HUES48 (cell line): ENCODE results near the gene CFAP251.

Experiments used
- H3K27ac ChIP-seq: one replicate; pipeline ENCODE4 v1.7.0; 2013; ENCODE audit warnings: low read depth, low read length, inconsistent platforms
- H3K27me3 ChIP-seq: 2 replicates; pipeline ENCODE4 v1.6.1; 2013; ENCODE audit warnings: mild to moderate bottlenecking, low read length; ENCODE audit not compliant: control insufficient read depth, insufficient read depth
- H3K36me3 ChIP-seq: 2 replicates; pipeline ENCODE4 v1.6.1; 2013; ENCODE audit warnings: low read length; ENCODE audit not compliant: control insufficient read depth, insufficient read depth
- H3K4me1 ChIP-seq: 2 replicates; pipeline ENCODE4 v1.6.1; 2013; ENCODE audit warnings: mild to moderate bottlenecking, low read length; ENCODE audit not compliant: control insufficient read depth, insufficient read depth
- H3K4me3 ChIP-seq: 2 replicates; pipeline ENCODE4 v1.5.1; 2013; ENCODE audit warnings: mild to moderate bottlenecking, low read depth, low read length
- H3K9ac ChIP-seq: 2 replicates; pipeline ENCODE4 v1.6.1; 2013; ENCODE audit warnings: mild to moderate bottlenecking, low read depth, low read length, moderate library complexity
- H3K9me3 ChIP-seq: 2 replicates; pipeline ENCODE4 v1.6.1; 2013; ENCODE audit warnings: low read length; ENCODE audit not compliant: control insufficient read depth, insufficient read depth

The CFAP251 gene

GRCh38 chr12:121949648-121950397, 31.4 kb downstream of the CFAP251 start:
- Histone ChIP-seq H3K4me3 (no peak overlapping the region), H3K9ac (no peak overlapping the region), H3K27ac (no peak overlapping the region), H3K36me3 (no peaks in the 10 kb centered on the region), H3K4me1 (peaks cover 6% of the 10 kb centered on the region; the same call in 1 of the 2 replicates), H3K27me3 (no peaks in the 10 kb centered on the region), H3K9me3 (no peaks in the 10 kb centered on the region)

- H3K4me1 ChIP-seq = peaks cover 6% of the 10 kb centered on the region
- no peaks in the 10 kb centered on the region for H3K9me3 ChIP-seq
- no peak overlapping the region for H3K27ac ChIP-seq
- H3K27me3 ChIP-seq = no peaks in the 10 kb centered on the region
- no peak overlapping the region for H3K9ac ChIP-seq
- no peaks in the 10 kb centered on the region for H3K36me3 ChIP-seq
- H3K4me3 ChIP-seq = no peak overlapping the region
Observed at GRCh38 chr12:121953117-121953692, 34.8 kb downstream of the CFAP251 start.

GRCh38 chr12:121953695-121954094, 35.3 kb downstream of the CFAP251 start:
- Histone ChIP-seq H3K27ac (no peak overlapping the region), H3K9me3 (no peaks in the 10 kb centered on the region), H3K9ac (no peak overlapping the region), H3K4me3 (no peak overlapping the region), H3K4me1 (peaks cover 11% of the 10 kb centered on the region), H3K36me3 (no peaks in the 10 kb centered on the region), H3K27me3 (no peaks in the 10 kb centered on the region)

- Histone ChIP-seq H3K9me3 (no peaks in the 10 kb centered on the region), H3K27me3 (no peaks in the 10 kb centered on the region), H3K36me3 (no peaks in the 10 kb centered on the region), H3K4me3 (no peak overlapping the region), H3K4me1 (peaks cover 14% of the 10 kb centered on the region), H3K27ac (no peak overlapping the region), H3K9ac (no peak overlapping the region)
Observed at GRCh38 chr12:121955258-121956237, 37.2 kb downstream of the CFAP251 start.

- no peak overlapping the region for H3K27ac ChIP-seq
- H3K4me3 ChIP-seq = no peak overlapping the region
- H3K9ac ChIP-seq = no peak overlapping the region
- H3K9me3 ChIP-seq = no peaks in the 10 kb centered on the region
- peaks cover 14% of the 10 kb centered on the region for H3K4me1 ChIP-seq
- H3K27me3 ChIP-seq = no peaks in the 10 kb centered on the region
- H3K36me3 ChIP-seq = no peaks in the 10 kb centered on the region
Observed at GRCh38 chr12:121957861-121958515, 39.6 kb downstream of the CFAP251 start.

GRCh38 chr12:121958541-121959240, 40.3 kb downstream of the CFAP251 start:
- no peak overlapping the region for H3K27ac ChIP-seq
- H3K9ac ChIP-seq = no peak overlapping the region
- H3K4me1 ChIP-seq = peaks cover 14% of the 10 kb centered on the region
- no peaks in the 10 kb centered on the region for H3K9me3 ChIP-seq
- H3K4me3 ChIP-seq = no peak overlapping the region
- H3K27me3 ChIP-seq = no peaks in the 10 kb centered on the region
- no peaks in the 10 kb centered on the region for H3K36me3 ChIP-seq

GRCh38 chr12:121960541-121960940, 42.1 kb downstream of the CFAP251 start:
- Histone ChIP-seq H3K4me3 (no peak overlapping the region), H3K36me3 (no peaks in the 10 kb centered on the region)

GRCh38 chr12:121961195-121961879, 42.9 kb downstream of the CFAP251 start:
- Histone ChIP-seq H3K36me3 (no peaks in the 10 kb centered on the region), H3K9ac (no peak overlapping the region), H3K27ac (no peak overlapping the region), H3K4me3 (no peak overlapping the region), H3K27me3 (no peaks in the 10 kb centered on the region), H3K9me3 (no peaks in the 10 kb centered on the region), H3K4me1 (peaks cover 14% of the 10 kb centered on the region)

More at GRCh38 chr12:121960541-121960940, 42.1 kb downstream of the CFAP251 start:
- Histone ChIP-seq H3K27me3 (no peaks in the 10 kb centered on the region), H3K9me3 (no peaks in the 10 kb centered on the region), H3K4me1 (peaks cover 14% of the 10 kb centered on the region), H3K9ac (no peak overlapping the region), H3K27ac (no peak overlapping the region)

- Histone ChIP-seq H3K9me3 (no peaks in the 10 kb centered on the region), H3K4me1 (peaks cover 5% of the 10 kb centered on the region; the same call in 1 of the 2 replicates), H3K4me3 (no peak overlapping the region), H3K9ac (no peak overlapping the region), H3K36me3 (no peaks in the 10 kb centered on the region), H3K27ac (no peak overlapping the region), H3K27me3 (no peaks in the 10 kb centered on the region)
Observed at GRCh38 chr12:121963341-121964018, 45.1 kb downstream of the CFAP251 start.
